ENCODE results near the gene SULF2.
"Not testable (repeated sequence)": the region's sequence is repeated elsewhere in the genome, so short reads cannot be mapped to it uniquely, and the experiment has no call there.

SULF2 gene

DNA sequence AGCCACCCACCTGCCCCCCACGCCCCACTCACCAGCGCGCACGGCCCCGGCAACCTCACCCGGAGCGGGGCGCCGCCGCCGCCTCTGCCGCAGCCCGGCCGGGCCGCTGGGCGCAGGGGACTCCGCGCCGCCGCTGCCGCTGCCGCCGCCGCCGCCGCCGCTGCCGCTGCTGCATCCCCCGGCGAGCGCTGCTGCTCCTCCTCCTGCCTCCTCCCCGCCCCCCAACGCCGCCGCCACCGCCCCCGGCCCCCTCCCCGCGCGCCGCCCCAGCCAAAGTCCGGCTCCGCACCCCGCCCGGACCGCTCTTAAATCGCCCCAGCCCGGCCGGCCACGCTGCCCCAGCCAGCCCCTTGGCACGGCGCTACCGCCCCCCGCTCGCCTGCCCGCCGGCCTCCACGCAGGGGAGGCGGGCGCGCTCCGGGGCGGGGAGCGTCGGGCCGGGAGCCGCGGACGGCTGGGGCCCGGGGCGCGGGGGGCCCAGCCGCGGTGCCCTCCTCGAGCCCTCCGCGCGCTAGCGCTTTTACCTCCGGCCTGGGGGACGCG, at the start of gene SULF2:
Gene SULF2 (minus strand): TSS at position 171 of the 543 bp plus-strand sequence. CDS start 28,118 bp downstream, outside the sequence.
- DNase-seq, result no peak

DNA sequence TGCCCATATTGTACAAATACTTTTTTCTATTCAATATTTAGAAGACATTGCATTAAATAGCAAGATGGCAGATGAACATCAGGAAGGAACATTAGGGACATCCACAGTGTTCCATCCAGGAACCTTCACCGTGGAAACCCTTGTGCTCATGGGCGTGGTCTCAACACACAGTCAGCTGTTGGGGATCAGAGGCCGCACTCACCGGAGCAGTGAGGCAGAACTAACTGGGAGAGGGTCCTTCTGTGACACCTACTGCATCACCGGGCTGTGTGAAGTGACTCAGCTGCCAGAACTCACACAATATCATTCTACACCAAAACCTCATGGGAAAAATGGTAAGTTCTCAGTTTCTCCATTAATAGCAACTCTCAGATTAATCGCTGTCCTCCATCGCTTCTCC, 46.4 kb upstream of the SULF2 start:
- DNase-seq, result not testable (repeated sequence)

- not testable (repeated sequence) for DNase-seq
Observed at GRCh38 chr20:47826716-47827115, 41.4 kb upstream of the SULF2 start.

DNA sequence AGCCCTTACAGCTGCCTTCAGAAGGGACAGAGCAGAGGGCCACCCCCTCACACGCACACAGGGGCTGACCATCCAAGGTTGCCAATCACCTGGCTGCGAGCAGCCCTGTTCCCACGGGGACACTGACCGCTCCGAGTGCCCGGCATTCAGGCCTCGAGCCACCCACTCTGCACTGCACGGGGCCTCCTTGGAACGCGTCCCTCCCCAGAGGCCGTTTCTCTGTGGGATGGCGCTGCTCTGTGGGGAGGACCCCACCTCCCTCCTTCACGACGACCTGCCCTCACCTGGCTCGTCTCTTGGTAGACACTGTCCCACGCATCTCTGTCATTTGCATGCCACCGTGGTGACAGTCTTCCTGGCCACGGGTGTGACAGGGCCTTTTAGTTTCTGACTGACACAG, 40.7 kb upstream of the SULF2 start:
- DNase-seq, result not testable (repeated sequence)

GRCh38 chr20:47825011-47825762, 39.9 kb upstream of the SULF2 start:
- DNase-seq, result no peak

GRCh38 chr20:47823941-47824340, 38.7 kb upstream of the SULF2 start:
- DNase-seq, result not testable (repeated sequence)

DNA sequence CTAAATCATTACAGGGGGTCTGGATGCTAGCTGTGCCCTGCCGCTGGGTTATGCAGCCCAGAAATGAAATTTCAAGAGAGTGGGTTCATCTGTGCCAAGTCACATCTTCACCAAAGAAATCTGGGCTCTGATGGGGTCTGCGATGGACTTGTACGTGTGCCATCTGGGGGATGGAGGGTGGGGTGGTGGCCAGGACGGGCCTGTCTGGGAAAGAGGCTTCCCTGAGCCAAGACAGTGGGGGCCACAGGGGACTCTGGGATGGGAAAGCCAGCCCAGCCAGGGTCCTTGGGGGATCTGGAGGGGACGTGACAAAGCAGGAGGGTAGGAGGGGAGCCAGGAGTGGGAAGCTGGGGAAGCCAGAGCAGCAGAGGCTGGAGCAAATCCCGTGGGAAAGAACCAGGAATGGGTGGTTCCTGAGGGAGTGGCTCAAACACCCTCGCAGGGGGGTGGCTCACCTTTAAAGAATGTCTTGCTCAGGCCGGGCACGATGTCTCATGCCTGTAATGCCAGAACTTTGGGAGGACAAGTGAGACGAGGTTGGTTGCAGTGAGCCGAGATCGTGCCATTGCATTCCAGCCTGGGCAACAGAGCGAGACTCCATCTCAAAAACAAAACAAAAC, 36.3 kb upstream of the SULF2 start:
- peak; percentile 32 for DNase-seq

- peak; percentile 97 for DNase-seq
Observed at GRCh38 chr20:47818996-47819609, 33.8 kb upstream of the SULF2 start.

DNA sequence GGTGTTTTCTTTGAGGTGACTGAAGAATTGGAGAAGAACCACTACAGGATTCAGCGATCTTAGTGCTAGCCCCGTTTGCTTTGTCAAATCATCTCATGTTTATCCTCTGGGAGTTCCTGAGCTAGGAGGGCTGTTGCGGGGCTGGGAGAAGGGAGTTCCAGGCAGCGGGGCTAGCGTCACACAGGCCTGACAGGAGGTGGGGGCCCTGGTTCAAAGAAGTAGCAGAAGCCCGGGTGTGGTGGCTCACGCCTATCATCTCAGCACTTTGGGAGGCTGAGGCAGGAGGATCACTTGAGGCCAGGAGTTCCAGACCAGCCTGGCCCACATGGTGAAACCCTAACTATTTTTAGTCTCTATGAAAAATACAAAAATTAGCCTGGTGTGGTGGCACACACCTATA, 33.2 kb upstream of the SULF2 start:
- peak; percentile 73 for DNase-seq

DNA sequence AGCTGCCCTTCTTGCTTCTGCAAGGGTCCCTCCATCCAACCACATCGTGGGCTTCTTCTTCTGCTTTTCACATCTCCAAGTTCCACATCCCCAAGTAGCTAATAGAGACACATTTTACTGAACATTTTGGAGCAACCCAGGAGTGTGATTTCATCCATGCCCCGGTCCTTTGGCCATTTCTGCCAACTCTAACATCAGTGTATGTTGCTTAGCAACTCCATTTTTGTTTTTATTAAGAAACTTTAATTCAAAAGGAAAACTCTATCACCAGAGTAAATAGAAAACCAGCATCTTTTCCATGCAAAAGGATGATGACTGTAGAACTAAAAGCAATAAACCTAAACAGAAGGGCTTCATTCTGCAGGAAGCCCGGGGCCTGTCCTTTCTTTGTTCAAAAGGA, 32.7 kb upstream of the SULF2 start:
- no peak for DNase-seq

DNA sequence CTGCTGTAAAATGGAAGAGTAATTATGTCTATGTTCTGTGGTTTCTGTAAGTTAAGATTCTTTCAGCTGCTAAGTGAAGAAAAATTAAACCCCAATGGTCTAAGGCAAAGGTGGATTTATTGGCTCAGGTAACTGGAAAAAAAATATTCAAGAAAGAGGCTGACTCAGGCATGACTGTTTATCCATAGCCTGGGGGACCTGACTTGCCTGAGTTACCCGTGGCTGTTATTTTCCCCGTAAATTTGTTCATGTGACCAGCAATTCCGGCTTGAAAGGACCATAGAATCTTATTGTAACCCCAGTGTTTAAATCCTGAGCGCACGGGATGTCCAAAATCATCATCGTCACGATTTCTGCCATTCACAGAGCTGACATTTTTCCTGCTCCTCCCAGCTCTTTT, 32.3 kb upstream of the SULF2 start:
- no peak for DNase-seq

GRCh38 chr20:47816487-47817451, 31.5 kb upstream of the SULF2 start:
- DNase-seq, result peak; percentile 42

- no peak for DNase-seq
Observed at GRCh38 chr20:47815866-47816265, 30.6 kb upstream of the SULF2 start.

- DNase-seq, result no peak
Observed at GRCh38 chr20:47815416-47815806, 30.1 kb upstream of the SULF2 start.

GRCh38 chr20:47814632-47815415, 29.5 kb upstream of the SULF2 start:
- DNase-seq, result no peak

- no peak for DNase-seq
Observed at GRCh38 chr20:47810721-47811347, 25.6 kb upstream of the SULF2 start.

GRCh38 chr20:47810116-47810677, 24.9 kb upstream of the SULF2 start:
- DNase-seq, result no peak

DNA sequence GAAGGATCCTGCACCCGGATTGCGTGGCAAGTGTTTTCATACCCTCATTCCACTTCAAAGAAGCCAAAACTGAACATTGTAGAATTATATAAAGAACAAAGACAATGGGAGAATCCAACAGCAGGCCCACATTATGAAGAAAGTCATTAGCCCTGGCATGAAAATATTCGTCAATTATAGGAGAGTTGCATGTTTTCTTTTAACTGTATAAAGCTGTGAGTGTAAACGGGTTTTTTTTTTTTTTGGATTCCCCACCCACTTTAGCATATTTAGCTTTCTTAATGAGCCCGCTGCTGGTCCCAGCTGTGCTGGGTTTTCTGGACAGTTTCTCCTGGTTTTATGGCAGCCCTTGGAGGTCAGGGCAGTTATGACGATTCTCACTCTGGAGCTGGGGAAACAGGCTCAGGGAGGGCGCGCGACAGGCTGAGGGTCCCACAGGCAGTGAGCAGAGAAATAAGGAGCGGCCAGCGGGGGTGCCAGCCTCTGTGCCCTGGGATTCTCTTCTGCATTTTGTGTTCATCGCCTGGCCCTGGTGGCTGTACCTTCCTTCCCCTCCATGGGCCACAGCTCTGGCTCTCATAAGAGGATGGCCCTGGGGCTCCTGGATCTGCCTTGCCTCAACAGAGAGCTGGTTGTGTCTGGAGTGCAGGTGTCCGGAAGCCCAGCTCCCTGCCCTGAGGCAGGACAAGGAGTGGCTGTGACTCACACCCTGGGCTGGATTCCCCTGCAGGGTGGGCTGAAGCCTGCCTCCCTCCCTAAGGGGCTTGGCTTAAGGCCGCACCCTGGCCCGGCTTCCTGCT, 24.1 kb upstream of the SULF2 start:
- DNase-seq, result no peak

- no peak for DNase-seq
Observed at GRCh38 chr20:47805951-47806350, 20.7 kb upstream of the SULF2 start.

DNA sequence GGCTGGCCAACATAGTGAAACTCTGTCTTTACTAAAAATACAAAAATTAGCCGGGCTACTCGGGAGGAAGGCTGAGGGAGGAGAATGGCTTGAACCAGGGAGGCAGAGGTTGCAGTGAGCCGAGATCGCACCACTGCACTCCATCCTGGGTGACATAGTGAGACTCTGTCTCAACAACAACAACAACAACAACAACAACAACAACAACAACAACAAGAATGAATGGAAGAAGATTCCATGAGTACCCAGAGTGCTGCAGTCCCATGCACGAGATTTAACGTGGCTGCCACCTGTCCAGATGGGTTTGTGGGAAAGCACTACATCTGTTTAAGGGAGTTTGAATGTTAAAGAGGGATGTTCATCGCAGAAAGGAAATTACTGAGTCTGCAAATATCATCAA, 19.7 kb upstream of the SULF2 start:
- DNase-seq, result not testable (repeated sequence)

Data from NCI-H2171 treated with DMSO at 0.1 percent for 48 hours (cell line).